Neural cell (in vitro differentiated cells): Measurements from ENCODE around the gene AIMP1. TPM values are rescaled to one million over a fixed set of nuclear protein-coding genes. Genes with fewer than 3 reads are reported as not detected.
"Not testable (repeated sequence)": the region's sequence is repeated elsewhere in the genome, so short reads cannot be mapped to it uniquely, and the experiment has no call there.

Source experiments
- H2AFZ ChIP-seq: fragments of 200-600, 300-800 bp; sonication (generic), shearing (Covaris generic); 2 replicates; pipeline ENCODE4 v1.6.0; 2014; ENCODE audit warnings: low read depth, mild to moderate bottlenecking, antibody characterized with exemption, low read length, moderate library complexity
- H3F3A ChIP-seq: fragments of 200-600 bp; shearing (Covaris generic); 2 replicates; pipeline ENCODE4 v1.6.1; 2016; ENCODE audit warnings: mild to moderate bottlenecking, moderate library complexity, mixed read lengths, antibody characterized with exemption, low read length; ENCODE audit not compliant: insufficient read depth, poor library complexity, severe bottlenecking
- H3K27ac ChIP-seq: fragments of 200-600, 300-800 bp; sonication (generic), shearing (Covaris generic); 2 replicates; pipeline ENCODE4 v1.5.1; 2014; ENCODE audit warnings: mild to moderate bottlenecking, low read length, moderate library complexity
- H3K27me3 ChIP-seq: fragments of 300-800, 200-600 bp; sonication (generic), shearing (Covaris generic); 2 replicates; pipeline ENCODE4 v1.6.0; 2014; ENCODE audit warnings: mild to moderate bottlenecking, low read depth, low read length, moderate library complexity; ENCODE audit not compliant: insufficient read depth
- H3K36me3 ChIP-seq: fragments of 300-800, 200-600 bp; sonication (generic), shearing (Covaris generic); 2 replicates; pipeline ENCODE4 v1.5.1; 2014; ENCODE audit warnings: mild to moderate bottlenecking, antibody characterized with exemption, low read length, moderate library complexity; ENCODE audit not compliant: insufficient read depth
- H3K4me2 ChIP-seq: fragments of 300-800, 200-600 bp; sonication (generic), shearing (Covaris generic); 2 replicates; pipeline ENCODE4 v1.6.0; 2014; ENCODE audit warnings: mild to moderate bottlenecking, low read length
- H3K4me3 ChIP-seq: fragments of 300-800, 200-600 bp; sonication (generic), shearing (Covaris generic); 2 replicates; pipeline ENCODE4 v1.5.1; 2014; ENCODE audit warnings: mild to moderate bottlenecking, low read length, moderate library complexity
- H3K79me2 ChIP-seq: fragments of 200-600 bp; shearing (Covaris generic); replicated peaks from 2 replicates; pipeline ENCODE4 v1.6.0; 2014; ENCODE audit warnings: mild to moderate bottlenecking, low read length, moderate library complexity; ENCODE audit not compliant: insufficient read depth
- H3K9ac ChIP-seq: fragments of 300-800, 200-600 bp; sonication (generic), shearing (Covaris generic); 2 replicates; pipeline ENCODE4 v1.6.1; 2016; ENCODE audit warnings: mild to moderate bottlenecking, low read length, mixed read lengths
- H3K9me2 ChIP-seq: fragments of 200-600 bp; shearing (Covaris generic); 2 replicates; pipeline ENCODE4 v1.6.1; 2016; ENCODE audit warnings: mild to moderate bottlenecking, low read length, mixed read lengths; ENCODE audit not compliant: insufficient read depth
- H3K9me3 ChIP-seq: fragments of 200-600, 300-800 bp; sonication (generic), shearing (Covaris generic); 2 replicates; pipeline ENCODE4 v1.6.1; 2016; ENCODE audit warnings: mild to moderate bottlenecking, mixed run types, low read length, moderate library complexity, mixed read lengths
- H4K20me1 ChIP-seq: fragments of 200-600 bp; shearing (Covaris generic); 2 replicates; pipeline ENCODE4 v1.6.1; 2016; ENCODE audit warnings: mild to moderate bottlenecking, mixed run types; ENCODE audit not compliant: insufficient read depth
- EP300 ChIP-seq: fragments of 450-650 bp; conservative IDR thresholded peaks from 2 replicates; pipeline ENCODE4 v1.6.1; 2014; ENCODE audit warnings: antibody characterized with exemption, mild to moderate bottlenecking, moderate library complexity; ENCODE audit not compliant: poor library complexity, severe bottlenecking
- EZH2 ChIP-seq: fragments of 200-600, 300-800 bp; shearing (Covaris generic), sonication (generic); IDR thresholded peaks from 2 replicates; pipeline ENCODE4 v1.6.1; 2014; ENCODE audit warnings: antibody characterized with exemption, low read length, borderline replicate concordance, mild to moderate bottlenecking; ENCODE audit not compliant: insufficient read depth, poor library complexity, severe bottlenecking
- MXI1 ChIP-seq: fragments of 450-650 bp; conservative IDR thresholded peaks from 2 replicates; pipeline ENCODE4 v1.6.1; 2014; ENCODE audit warnings: antibody characterized with exemption, mild to moderate bottlenecking; ENCODE audit not compliant: poor library complexity, severe bottlenecking
- POLR2AphosphoS5 ChIP-seq: IDR thresholded peaks from 2 replicates; pipeline ENCODE4 v1.6.1; 2012
- RAD21 ChIP-seq: fragments of 450-650 bp; conservative IDR thresholded peaks from 2 replicates; pipeline ENCODE4 v1.6.1; 2014; ENCODE audit warnings: antibody characterized with exemption, mild to moderate bottlenecking, moderate library complexity
- SMC3 ChIP-seq: fragments of 450-650 bp; conservative IDR thresholded peaks from 2 replicates; pipeline ENCODE4 v1.6.1; 2014; ENCODE audit warnings: antibody characterized with exemption, mild to moderate bottlenecking, moderate library complexity; ENCODE audit not compliant: poor library complexity
- TAF1 ChIP-seq: IDR thresholded peaks from 2 replicates; pipeline ENCODE4 v1.6.1; 2012; ENCODE audit warnings: low read depth
- polyA plus RNA-seq: library from polyadenylated mRNA; depleted of rRNA; stranded (reverse); fragments of >200 nt; gene quantifications from 2 replicates; pipeline ENCODE4 v1.2.3, GENCODE V29; 2014
- TF ChIP-seq, protein P1 (sequence below): fragments of 450-650 bp; IDR thresholded peaks from 2 replicates; pipeline ENCODE4 v1.5.1; 2014; ENCODE audit warnings: antibody characterized with exemption, mild to moderate bottlenecking, moderate library complexity; ENCODE audit not compliant: poor library complexity, severe bottlenecking
- TF ChIP-seq, protein P2 (sequence below): IDR thresholded peaks from 2 replicates; pipeline ENCODE4 v1.6.1; 2012; ENCODE audit warnings: borderline replicate concordance

Gene AIMP1
- polyA plus RNA-seq, 1 donor from 2014 or later, result 46.5 TPM

DNA sequence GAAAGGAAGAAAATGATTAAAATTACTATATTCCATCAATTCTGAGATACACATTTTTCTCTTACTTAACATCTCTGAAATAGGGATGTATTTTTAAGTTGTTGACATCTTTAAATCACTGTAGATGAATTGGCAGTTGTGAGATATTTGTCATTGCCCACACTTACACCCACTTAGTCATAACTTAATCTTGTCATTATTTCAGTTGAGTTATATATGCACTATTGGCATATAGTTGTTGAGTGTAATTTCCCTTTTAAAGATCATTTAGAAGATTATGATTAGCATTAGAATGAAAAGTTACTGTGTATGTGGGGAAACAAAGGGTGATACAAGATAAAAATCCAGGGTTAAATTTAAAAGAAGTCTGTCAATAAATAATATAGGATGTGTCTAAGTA is 2.2 kb downstream of the AIMP1 start:
- no peak overlapping the region for H3K9ac ChIP-seq
- H3K9me3 ChIP-seq, result no peaks in the 10 kb centered on the region
- H3K27ac ChIP-seq, result no peak overlapping the region
- peak overlapping the region; percentile 74 for H3K4me3 ChIP-seq
- peaks cover 54% of the 10 kb centered on the region for H3K79me2 ChIP-seq
- no peaks in the 10 kb centered on the region for H3K36me3 ChIP-seq
- no peaks in the 10 kb centered on the region for H3K27me3 ChIP-seq
- H4K20me1 ChIP-seq, result no peaks in the 10 kb centered on the region
- no peak overlapping the region for H3K4me2 ChIP-seq
- TF ChIP-seq POLR2AphosphoS5 (no peak), MXI1 (no peak), EP300 (no peak), EZH2 (no peak), RAD21 (no peak), SMC3 (no peak), TAF1 (no peak)
- TF ChIP-seq, protein P1, sequence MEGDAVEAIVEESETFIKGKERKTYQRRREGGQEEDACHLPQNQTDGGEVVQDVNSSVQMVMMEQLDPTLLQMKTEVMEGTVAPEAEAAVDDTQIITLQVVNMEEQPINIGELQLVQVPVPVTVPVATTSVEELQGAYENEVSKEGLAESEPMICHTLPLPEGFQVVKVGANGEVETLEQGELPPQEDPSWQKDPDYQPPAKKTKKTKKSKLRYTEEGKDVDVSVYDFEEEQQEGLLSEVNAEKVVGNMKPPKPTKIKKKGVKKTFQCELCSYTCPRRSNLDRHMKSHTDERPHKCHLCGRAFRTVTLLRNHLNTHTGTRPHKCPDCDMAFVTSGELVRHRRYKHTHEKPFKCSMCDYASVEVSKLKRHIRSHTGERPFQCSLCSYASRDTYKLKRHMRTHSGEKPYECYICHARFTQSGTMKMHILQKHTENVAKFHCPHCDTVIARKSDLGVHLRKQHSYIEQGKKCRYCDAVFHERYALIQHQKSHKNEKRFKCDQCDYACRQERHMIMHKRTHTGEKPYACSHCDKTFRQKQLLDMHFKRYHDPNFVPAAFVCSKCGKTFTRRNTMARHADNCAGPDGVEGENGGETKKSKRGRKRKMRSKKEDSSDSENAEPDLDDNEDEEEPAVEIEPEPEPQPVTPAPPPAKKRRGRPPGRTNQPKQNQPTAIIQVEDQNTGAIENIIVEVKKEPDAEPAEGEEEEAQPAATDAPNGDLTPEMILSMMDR, result no peak
- TF ChIP-seq, protein P2, sequence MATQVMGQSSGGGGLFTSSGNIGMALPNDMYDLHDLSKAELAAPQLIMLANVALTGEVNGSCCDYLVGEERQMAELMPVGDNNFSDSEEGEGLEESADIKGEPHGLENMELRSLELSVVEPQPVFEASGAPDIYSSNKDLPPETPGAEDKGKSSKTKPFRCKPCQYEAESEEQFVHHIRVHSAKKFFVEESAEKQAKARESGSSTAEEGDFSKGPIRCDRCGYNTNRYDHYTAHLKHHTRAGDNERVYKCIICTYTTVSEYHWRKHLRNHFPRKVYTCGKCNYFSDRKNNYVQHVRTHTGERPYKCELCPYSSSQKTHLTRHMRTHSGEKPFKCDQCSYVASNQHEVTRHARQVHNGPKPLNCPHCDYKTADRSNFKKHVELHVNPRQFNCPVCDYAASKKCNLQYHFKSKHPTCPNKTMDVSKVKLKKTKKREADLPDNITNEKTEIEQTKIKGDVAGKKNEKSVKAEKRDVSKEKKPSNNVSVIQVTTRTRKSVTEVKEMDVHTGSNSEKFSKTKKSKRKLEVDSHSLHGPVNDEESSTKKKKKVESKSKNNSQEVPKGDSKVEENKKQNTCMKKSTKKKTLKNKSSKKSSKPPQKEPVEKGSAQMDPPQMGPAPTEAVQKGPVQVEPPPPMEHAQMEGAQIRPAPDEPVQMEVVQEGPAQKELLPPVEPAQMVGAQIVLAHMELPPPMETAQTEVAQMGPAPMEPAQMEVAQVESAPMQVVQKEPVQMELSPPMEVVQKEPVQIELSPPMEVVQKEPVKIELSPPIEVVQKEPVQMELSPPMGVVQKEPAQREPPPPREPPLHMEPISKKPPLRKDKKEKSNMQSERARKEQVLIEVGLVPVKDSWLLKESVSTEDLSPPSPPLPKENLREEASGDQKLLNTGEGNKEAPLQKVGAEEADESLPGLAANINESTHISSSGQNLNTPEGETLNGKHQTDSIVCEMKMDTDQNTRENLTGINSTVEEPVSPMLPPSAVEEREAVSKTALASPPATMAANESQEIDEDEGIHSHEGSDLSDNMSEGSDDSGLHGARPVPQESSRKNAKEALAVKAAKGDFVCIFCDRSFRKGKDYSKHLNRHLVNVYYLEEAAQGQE, result no peak
- no peaks in the 10 kb centered on the region for H3K9me2 ChIP-seq
- H2AFZ ChIP-seq, result no peak overlapping the region
- H3F3A ChIP-seq, result peaks cover 6% of the 10 kb centered on the region

DNA sequence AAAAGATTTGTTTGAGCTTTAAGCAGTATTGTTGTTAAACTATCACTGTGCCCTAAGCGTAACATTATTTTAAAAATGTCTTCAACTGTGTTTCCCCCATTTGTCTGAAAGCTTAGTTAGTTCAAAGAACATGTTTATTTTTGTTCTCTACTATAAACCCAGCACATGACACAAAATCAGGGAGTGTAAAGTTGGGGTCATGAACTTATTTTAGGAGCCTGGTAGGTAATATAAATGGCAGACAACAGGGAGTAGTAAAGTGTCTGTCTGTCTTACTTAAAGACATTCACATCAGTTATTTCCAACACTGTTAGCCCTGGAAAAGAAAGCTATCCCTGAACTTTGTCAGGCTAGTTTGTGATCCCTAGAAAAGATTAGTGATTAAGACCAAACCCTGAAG is 3.9 kb downstream of the AIMP1 start:
- H3K4me3 ChIP-seq, result no peak overlapping the region
- H3K27ac ChIP-seq, result no peak overlapping the region
- H4K20me1 ChIP-seq, result no peaks in the 10 kb centered on the region
- H3K4me2 ChIP-seq, result no peak overlapping the region
- no peaks in the 10 kb centered on the region for H3K9me2 ChIP-seq
- peaks cover 38% of the 10 kb centered on the region for H3K79me2 ChIP-seq
- H3K9me3 ChIP-seq, result no peaks in the 10 kb centered on the region
- no peaks in the 10 kb centered on the region for H3K36me3 ChIP-seq
- H3F3A ChIP-seq, result peaks cover 3% of the 10 kb centered on the region
- H2AFZ ChIP-seq, result no peak overlapping the region
- H3K9ac ChIP-seq, result no peak overlapping the region
- TF ChIP-seq EP300, result no peak
- no peak for TF ChIP-seq POLR2AphosphoS5
- TF ChIP-seq SMC3, result no peak
- no peak for TF ChIP-seq EZH2
- TF ChIP-seq, protein P2, result no peak
- TF ChIP-seq, protein P1, result no peak
- no peak for TF ChIP-seq TAF1
- no peak for TF ChIP-seq RAD21
- no peak for TF ChIP-seq MXI1
- H3K27me3 ChIP-seq, result no peaks in the 10 kb centered on the region

DNA sequence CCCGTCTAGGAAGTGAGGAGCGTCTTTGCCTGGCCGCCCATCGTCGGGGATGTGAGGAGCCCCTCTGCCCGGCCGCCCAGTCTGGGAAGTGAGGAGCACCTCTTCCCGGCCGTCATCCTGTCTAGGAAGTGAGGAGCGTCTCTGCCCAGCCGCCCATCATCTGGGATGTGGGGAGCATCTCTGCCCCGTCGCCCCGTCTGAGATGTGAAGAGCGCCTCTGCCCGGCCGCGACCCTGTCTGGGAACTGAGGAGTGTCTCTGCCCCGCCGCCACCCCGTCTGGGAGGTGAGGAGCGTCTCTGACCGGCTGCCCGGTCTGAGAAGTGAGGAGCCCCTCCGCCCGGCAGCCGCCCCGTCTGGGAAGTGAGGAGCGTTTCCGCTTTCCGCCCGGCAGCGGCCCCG is 4.8 kb downstream of the AIMP1 start:
- peaks cover 35% of the 10 kb centered on the region for H3K79me2 ChIP-seq
- H3K27ac ChIP-seq, H2AFZ ChIP-seq, H4K20me1 ChIP-seq, H3K4me3 ChIP-seq, H3K9me3 ChIP-seq, H3K9me2 ChIP-seq, H3F3A ChIP-seq, H3K4me2 ChIP-seq, H3K27me3 ChIP-seq, H3K36me3 ChIP-seq, H3K9ac ChIP-seq: not testable (repeated sequence)
